NCI-H2227 (cell line): ENCODE measurements around the gene SPEM3.

Experiments
- DNase-seq: peaks from one replicate; lab custom pipeline; 2025; ENCODE audit not compliant: unreplicated experiment; lab: John Stamatoyannopoulos, UW

Gene SPEM3

GRCh38 chr17:7428557-7428956, at the start of gene SPEM3:
Gene SPEM3 (plus strand): TSS chr17:7428857. CDS start chr17:7428903, 46 bp downstream.
- no peak for DNase-seq

GRCh38 chr17:7379134-7379533, 49.5 kb upstream of the SPEM3 start:
- no peak for DNase-seq

DNA sequence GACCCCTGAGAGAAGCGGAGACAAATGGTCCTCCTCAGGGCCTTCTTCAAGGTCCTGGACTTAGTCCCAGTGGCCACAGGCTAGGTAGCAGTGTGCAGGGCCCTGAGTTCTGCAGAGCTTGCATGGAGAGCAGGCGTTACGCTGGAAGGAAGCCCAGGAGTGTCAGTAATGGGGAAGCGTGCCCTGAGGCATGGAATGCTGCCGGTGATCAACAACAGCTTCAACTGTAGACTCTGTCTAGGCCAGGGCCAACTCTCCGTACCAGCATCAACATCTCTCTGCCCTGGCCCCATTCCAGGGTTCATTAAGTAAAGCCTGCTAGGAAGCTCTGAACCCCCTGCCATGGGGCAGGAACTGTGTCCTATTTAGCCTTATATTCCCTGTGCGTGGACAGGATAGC, 48.3 kb upstream of the SPEM3 start:
- DNase-seq: no peak

DNA sequence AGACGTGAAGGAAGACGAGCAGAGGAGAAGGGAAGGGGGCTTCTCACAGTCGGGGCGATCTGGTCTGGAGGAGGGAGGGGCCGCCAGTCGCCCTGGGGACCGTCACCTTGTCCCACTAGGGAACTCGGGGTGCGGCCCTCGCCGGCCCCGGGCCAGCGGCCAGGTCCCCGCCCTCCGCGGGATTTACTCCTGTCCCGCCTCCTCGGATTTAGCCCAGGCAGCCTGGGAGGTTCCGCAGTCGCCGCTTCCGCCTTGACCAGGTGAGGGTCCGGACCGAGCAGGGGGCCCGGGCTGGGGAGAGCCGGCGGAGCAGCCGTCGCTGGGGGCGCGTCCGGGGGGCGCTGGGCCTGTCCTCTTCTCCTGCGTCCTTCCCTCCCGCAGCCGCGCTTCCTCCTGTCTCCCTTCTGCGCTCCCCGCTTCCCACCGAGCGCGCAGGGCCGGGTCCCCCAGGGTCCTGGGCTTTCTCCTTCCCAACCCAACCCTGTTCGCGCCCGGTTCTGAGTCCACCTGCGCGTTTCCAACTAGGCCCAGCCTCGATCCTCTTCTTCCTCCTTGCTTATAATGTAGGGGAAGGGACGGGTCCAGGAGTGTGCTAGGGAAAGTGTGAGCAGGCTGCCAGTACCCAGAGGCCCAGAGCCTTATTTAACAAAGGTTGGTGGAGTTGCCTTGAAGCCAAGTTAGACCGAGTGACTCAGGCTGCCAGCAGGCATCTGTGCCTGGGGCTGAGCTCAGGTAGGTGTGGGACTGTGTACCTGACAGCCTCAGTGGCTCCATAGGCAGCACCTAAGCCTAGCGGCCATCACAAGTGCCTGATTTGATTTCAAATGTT, 47.6 kb upstream of the SPEM3 start, which contains the start of gene TNK1:
TSS of gene TNK1 (plus strand) at position 235 of the 829 bp plus-strand sequence. CDS start 1,838 bp downstream, outside the sequence.
- DNase-seq: peak; percentile 39

DNA sequence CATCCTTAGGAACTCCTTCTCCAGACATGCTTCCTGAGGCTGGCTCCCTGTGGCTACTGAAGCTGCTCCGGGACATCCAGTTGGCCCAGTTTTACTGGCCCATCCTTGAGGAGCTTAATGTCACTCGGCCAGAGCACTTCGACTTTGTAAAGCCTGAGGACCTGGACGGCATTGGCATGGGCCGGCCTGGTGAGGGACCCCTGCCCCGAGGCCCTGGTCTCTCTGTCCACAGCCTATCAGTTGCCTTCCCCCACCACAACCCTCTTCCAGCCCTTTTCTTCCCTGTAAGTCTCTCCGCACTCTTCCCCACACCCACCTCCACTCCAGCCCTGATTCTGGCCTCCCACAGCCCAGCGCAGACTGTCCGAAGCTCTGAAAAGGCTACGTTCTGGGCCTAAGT, 45.8 kb upstream of the SPEM3 start:
- DNase-seq: no peak

- DNase-seq: no peak
Observed at GRCh38 chr17:7383371-7383741, 45.3 kb upstream of the SPEM3 start.

DNA sequence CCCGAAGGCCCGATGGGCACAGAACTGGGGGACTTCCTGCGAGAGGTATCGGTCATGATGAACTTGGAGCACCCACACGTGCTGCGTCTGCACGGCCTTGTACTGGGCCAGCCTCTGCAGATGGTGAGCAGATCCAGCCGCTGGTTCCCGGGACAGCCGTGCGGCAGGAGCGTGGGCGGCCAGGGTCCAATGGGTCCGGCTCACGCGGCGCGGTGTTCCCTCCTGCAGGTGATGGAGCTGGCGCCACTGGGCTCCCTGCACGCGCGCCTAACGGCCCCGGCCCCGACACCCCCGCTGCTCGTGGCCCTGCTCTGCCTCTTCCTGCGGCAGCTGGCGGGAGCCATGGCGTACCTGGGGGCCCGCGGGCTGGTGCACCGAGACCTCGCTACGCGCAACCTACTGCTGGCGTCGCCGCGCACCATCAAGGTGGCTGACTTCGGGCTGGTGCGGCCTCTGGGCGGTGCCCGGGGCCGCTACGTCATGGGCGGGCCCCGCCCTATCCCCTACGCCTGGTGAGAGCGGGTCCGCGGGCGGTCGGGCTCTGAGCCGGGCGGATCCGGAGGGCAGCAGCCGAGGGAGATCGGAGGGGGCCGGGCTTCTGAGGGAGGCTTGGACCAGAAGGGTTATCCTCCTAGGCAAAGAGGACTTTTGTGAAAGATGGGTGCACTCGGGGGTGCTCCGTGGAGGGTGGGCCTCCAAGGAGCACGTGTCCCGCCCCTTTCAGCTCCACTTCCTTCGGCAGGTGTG, 44.7 kb upstream of the SPEM3 start:
- no peak for DNase-seq

DNA sequence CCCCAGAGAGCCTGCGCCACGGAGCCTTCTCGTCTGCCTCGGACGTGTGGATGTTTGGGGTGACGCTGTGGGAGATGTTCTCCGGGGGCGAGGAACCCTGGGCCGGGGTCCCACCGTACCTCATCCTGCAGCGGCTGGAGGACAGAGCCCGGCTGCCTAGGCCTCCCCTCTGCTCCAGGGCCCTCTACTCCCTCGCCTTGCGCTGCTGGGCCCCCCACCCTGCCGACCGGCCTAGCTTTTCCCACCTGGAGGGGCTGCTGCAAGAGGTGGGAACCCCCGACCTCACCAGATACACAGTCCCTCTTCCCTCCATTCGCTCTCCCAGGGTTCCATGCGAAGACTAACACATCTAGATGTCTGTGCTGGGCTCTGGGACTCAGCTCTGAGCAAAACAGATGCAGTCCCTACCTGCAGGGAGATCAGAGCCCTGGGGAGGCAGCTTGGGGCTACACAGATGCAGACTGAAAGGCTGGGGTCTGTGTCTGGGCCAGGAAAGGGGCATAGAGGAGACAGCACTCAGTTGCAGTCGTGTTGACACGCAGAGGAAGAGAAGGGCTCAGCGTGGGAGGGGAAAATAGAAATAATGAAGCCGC, 44.1 kb upstream of the SPEM3 start:
- no peak for DNase-seq

DNA sequence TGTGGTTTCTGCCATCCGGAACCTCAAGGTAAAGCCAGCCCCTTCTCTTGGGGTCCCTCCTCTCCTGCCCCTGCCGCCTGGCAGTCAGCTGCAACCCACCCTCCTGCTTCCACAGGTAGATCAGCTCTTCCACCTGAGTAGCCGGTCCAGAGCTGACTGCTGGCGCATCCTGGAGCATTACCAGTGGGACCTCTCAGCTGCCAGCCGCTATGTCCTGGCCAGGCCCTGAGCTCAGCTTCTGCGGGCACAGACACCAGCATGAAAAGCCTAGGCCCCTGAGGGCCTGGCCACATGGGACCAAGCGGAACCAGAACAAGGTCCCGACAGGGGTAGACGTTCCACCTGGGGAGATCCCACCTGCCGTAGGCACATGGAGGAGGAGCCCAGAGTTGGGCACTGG, 39.8 kb upstream of the SPEM3 start:
- no peak for DNase-seq

DNA sequence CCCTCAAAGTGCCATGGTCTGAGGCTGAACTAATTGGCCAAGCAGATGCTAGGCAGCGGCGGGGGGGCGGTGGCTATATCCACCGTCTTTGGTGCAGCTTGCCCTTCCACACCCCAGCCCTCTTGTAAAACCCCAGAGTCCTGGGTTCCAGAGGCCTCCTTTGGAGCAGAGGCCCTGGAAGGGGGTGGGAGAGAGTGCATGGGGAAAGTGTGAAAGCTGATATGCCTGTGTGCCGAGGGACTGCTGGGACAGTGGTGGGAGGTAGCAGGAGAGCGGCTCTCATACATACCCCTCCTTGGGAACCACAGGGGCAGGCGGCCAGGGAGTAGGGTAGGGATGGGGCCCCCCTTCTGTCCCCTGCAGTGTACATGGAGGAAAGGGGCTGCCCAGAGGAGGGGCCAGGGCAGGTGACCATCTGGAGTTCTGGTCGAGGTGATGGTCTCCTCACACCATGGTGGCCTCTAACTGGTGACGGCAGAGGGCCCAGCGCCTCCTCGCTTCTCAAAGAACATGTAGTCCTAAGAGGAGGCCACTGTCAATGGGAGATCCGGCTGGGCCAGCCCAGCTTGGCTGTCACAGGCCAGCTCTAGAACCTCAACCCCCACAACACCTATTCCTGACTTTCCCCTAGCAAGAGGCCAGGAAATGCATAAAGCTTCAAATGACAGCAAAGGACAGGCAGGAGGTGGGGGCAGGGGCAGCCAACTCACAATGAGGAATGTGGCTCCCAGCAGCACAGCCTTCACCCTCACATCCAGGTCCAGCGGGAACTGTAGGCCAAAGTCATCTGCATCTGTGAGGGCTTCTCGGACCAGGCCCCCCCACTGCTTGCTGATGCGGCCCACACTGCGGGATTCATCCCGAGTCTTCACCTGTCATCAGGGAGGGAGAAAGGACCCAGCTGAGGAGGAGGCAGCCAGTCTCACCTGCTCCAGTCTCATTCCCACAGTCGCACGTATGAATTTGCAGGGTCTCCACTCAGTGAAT, 38.4 kb upstream of the SPEM3 start:
- DNase-seq: no peak

DNA sequence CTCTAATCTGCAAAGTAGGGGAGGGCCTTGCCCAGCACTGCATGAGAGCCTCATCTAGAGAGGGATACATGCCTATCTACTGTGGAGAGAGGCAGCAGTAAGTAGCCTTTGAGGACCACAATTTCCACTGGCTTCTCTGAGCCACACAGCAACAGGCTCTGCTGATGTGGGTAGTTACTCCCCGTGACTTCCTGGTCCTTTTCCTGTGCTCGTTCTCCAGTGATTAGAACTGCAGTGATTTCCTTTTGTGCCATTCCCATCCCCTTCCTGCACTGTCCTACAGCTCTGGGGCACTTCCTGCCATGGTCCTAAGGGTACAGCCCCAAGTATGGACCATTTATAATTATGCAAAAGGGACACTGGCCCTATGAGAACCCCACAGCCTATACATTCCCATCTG, 37.4 kb upstream of the SPEM3 start:
- no peak for DNase-seq

DNA sequence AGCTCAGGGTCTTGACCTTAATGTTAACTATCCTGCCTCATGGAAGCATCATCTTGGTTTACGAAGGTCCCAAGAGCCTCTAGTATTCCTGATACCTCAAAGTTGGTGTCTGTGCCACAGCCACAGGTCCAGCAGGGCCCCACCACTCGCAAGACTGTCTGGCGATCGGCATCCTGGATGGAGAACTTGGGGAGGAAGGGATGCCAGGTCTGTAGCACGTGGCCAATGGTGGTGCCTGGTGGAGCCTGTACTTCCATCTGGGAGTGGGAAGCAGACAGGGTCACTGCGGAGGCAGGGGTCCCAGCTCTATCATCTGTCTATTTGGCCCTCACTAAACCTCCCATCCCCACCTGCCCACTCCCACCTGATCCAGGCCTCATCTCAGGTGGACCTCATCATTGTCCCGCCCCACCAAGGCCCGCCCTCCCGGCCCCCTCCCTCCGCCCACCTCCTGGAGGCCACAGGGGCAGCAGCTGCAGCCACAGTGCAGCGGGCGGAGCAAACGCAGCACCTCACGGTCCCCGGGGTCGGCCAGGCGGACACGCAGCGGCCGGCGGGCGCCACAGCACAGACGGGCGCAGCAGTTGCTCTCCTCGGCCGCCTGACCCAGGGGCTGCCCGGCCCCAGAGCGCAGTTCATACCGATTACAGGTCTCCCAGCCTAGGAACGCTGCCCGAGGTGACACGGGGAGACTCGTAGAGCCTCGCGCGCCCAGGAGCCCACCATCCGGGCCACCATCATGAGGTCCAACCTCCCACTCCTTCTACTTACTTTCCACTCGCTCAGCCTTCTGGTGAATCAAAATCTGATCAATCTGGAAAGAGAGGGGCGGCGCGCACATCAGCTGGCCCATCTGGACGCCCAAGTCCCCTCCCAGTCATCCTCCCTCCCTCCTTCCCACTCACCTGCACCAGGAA, 35.7 kb upstream of the SPEM3 start:
- DNase-seq: no peak

- DNase-seq: peak; percentile 68
Observed at GRCh38 chr17:7393613-7394451, 34.8 kb upstream of the SPEM3 start.

DNA sequence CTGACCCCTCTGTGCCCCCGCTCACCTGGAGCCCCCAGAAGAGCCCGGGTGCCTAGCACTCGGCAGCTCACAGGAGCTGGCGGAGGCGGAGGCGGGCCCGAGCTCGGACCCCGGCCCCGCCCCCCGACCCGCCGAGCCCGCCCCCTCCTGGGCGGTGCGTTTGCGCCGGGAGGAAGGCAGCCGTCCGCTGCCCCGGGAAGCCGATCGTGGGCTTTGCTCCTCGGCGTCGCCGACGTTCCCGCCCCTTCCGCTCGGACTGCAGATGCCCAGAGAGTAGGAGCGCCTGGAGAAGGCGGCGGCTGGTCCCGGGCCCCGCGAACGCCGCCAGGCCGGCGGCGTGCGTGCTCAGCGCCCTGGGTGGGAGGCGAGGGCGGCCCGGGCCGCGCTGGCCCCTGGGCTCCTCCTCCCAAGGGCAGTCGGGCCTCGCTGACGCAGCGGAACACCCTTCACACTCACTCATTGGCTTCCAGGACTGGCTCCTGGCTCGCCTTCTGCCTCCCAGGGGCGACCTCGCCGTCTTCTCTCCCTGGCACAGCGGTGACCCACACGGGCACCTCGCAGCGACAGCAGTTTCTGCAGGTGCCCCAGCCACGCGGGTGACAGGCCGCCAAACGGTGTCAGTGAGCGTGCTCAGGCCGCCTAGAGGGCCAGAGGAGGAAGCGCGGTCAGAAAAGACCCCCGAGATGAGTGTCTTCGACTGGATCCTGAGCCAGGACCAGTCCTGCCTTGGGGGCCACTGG, 34.0 kb upstream of the SPEM3 start, which contains the start of gene PLSCR3:
TSS of gene PLSCR3 (minus strand) at position 74 of the 740 bp plus-strand sequence. CDS start 415 bp downstream, outside the sequence.
- DNase-seq: peak; percentile 84

DNA sequence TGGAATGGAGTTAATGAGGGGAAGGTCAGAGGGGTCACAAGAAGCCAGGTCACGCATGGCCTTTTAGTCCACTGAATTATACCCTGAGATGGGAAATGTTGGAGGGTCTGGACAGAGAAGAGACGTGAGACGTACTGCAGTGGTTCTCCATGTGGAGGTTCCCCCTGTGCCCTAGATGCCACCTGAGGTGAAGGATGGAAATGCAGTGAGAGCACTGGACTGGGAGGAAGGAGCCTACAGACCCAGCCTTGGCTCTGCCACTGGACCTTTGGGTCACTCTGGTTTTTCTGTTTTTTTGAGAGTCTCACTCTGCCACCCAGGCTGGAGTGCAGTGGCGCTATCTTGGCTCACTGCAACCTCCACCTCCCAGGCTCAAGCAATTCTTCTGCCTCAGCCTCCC, 32.5 kb upstream of the SPEM3 start:
- no peak for DNase-seq

DNA sequence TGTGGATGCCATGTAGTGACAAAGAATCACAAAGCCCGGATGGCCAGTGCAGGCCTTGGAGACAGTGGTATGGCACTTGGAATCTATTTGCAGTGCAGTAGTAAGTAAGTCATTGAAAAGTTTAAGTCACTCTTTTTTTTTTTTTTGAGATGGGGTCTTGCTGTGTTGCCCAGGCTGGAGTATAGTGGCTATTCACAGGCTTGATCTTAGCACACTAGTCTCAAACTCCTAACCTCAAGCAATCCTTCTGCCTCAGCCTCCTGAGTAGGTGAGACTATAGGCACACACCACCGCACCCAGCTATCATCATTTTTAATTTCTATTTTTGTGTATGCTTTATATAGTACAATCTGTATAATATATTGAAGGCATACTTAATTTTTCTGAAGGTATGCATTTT, 30.0 kb upstream of the SPEM3 start:
- DNase-seq: no peak

DNA sequence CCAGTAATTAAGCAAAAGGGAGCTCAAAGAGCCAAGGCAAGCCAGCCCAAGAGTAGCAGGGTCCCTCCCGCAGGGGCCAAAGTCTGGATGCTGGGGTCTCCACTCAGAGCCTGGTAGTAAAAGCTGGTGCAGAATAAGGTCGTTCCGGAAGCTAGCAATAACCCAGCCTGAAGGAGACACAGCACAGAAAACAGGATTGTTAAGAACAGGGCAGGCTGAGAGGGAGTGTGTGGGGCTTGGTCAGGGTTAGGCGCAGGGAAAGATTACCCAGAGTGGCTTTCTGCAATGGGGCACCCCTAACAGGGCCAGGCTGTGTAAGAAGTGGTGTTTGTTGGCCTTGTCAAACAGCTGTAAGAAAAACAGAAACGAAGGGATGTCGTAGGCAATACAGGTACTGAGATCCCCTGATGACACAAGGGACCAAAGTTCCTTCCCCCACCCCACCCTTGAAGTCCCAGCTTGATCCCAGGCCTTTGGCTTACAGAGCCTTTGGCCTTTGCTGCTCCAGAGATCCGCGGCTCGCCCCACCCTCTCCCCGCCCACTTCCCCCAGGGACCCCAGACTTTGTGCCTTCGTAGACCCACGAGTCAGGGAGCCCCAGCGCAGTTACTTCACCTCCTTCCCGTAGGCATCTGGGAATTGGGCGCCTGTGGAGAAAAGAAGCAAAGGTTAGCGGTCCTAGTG, 25.5 kb upstream of the SPEM3 start:
- DNase-seq: no peak

DNA sequence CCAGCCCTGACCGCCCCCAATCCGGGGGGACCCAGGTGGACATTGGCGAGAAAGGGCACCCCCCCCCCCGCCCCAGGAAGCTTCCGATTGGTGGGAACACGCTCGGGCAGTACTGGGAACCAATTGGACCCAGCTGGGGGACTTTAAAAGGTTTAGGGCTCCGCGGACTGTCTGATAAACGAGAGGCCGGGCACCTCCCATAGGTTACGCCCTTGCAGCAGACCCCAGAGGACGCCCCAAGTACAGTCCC, 25.0 kb upstream of the SPEM3 start:
- DNase-seq: peak; percentile 70
